HepG2 (cell line): ENCODE results near the gene IL1R1. TPM values are rescaled to one million over a fixed set of nuclear protein-coding genes. Genes with fewer than 3 reads are reported as not detected.

ENCODE experiments used
- CREBL2 ChIP-seq: sonication (generic); formaldehyde crosslinking; IDR thresholded peaks from 2 replicates; pipeline ENCODE4 v1.8.1; 2023; ENCODE audit warnings: missing genetic modification reagents, mild to moderate bottlenecking, borderline replicate concordance
- FOSL1 ChIP-seq: sonication (generic); formaldehyde crosslinking; IDR thresholded peaks from 2 replicates; pipeline ENCODE4 v1.9.0; 2021; ENCODE audit warnings: missing genetic modification reagents, borderline replicate concordance
- FOXC1 ChIP-seq: sonication (generic); formaldehyde crosslinking; IDR thresholded peaks from 2 replicates; pipeline ENCODE4 v1.8.0; 2022; ENCODE audit warnings: mild to moderate bottlenecking, missing genetic modification reagents, borderline replicate concordance
- LBX2 ChIP-seq: sonication (generic); formaldehyde crosslinking; IDR thresholded peaks from 2 replicates; pipeline ENCODE4 v1.5.0; 2020; ENCODE audit warnings: missing genetic modification reagents, mild to moderate bottlenecking, borderline replicate concordance
- MLX ChIP-seq: IDR thresholded peaks from 2 replicates; pipeline ENCODE4 v1.6.1; 2016
- RNF219 ChIP-seq: sonication (generic); formaldehyde crosslinking; IDR thresholded peaks from 2 replicates; pipeline ENCODE4 v1.5.0; 2020; ENCODE audit warnings: mild to moderate bottlenecking, missing genetic modification reagents
- TBX2 ChIP-seq: sonication (generic); formaldehyde crosslinking; IDR thresholded peaks from 2 replicates; pipeline ENCODE4 v1.5.0; 2020; ENCODE audit warnings: missing genetic modification reagents, mild to moderate bottlenecking, borderline replicate concordance
- TCF7 ChIP-seq: sonication (generic); IDR thresholded peaks from 2 replicates; pipeline ENCODE4 v1.6.1; 2016; ENCODE audit warnings: antibody characterized with exemption, low read depth
- ZBTB33 ChIP-seq: sonication (generic); formaldehyde crosslinking; IDR thresholded peaks from 2 replicates; pipeline ENCODE4 v1.4.0; 2020; ENCODE audit warnings: missing genetic modification reagents
- ZNF33B ChIP-seq: sonication (generic); formaldehyde crosslinking; IDR thresholded peaks from 2 replicates; pipeline ENCODE4 v1.5.1; 2020; ENCODE audit warnings: mild to moderate bottlenecking, missing genetic modification reagents
- ZNF770 ChIP-seq: sonication (generic); formaldehyde crosslinking; IDR thresholded peaks from 2 replicates; pipeline ENCODE4 v1.5.0; 2020; ENCODE audit warnings: mild to moderate bottlenecking, missing genetic modification reagents
- ZSCAN22 ChIP-seq: sonication (generic); formaldehyde crosslinking; IDR thresholded peaks from 2 replicates; pipeline ENCODE4 v1.4.0; 2020; ENCODE audit warnings: mild to moderate bottlenecking, missing genetic modification reagents
- polyA plus RNA-seq, 8 experiments: library from polyadenylated mRNA; depleted of rRNA in 3 of 8; stranded (reverse) in 7 of 8; unstranded in 1 of 8; fragments of >200 nt; fragmentation: Illumina TruSeq in 4 of 8; extraction: Trizol in 4 of 8; gene quantifications; 2 replicates each; pipeline versions ENCODE4 v1.2.1 to v1.2.3, GENCODE V29; 2011 to 2016; ENCODE audit warnings: low read depth in 4 of 8, missing spikeins in 1 of 8, mixed read lengths in 1 of 8; ENCODE audit not compliant: insufficient read depth in 1 of 8
- total RNA-seq, 5 experiments: library from RNA; depleted of rRNA; stranded (reverse); fragments of >200 nt; fragmentation: Illumina TruSeq; extraction: Trizol; gene quantifications; 2 replicates each; pipeline ENCODE4 v1.2.3, GENCODE V29; 2016; ENCODE audit warnings: low read depth in 1 of 5

IL1R1 gene
- total and polyA plus RNA-seq, 2 of the 13 experiments (the other 11 are each of a cell fraction or from before 2014, with no cell fraction given): 38.0 to 93.1 TPM

GRCh38 chr2:102103992-102104871 is 38.3 kb upstream of the IL1R1 start (continued):
- TF ChIP-seq RNF219 (CRISPR knock-in tag): no peak
- 0 out of 2 replicates have a peak, but pooled peaks have one; percentile 3 for TF ChIP-seq TBX2 (CRISPR knock-in tag)
- no peak for TF ChIP-seq FOSL1
- TF ChIP-seq ZNF770: no peak
- TF ChIP-seq ZNF33B (CRISPR knock-in tag): no peak
- 0 out of 2 replicates have a peak, but pooled peaks have one; percentile 65 for TF ChIP-seq FOXC1 (CRISPR knock-in tag)
- no peak for TF ChIP-seq TCF7
- no peak for TF ChIP-seq MLX (CRISPR knock-in tag)
- TF ChIP-seq CREBL2: no peak
- TF ChIP-seq LBX2: 0 out of 2 replicates have a peak, but pooled peaks have one; percentile 60
- TF ChIP-seq ZBTB33 (CRISPR knock-in tag): peak; percentile 84
- no peak for TF ChIP-seq ZSCAN22 (CRISPR knock-in tag)
